Peyer's patch (tissue), 4 donors: ENCODE measurements around the gene USP30. TPM values are rescaled to one million over a fixed set of nuclear protein-coding genes. Genes with fewer than 3 reads are reported as not detected.
A peak's percentile ranks its signal among the peaks of the same experiment; 100 is the strongest.
"Not testable (repeated sequence)": the region's sequence is repeated elsewhere in the genome, so short reads cannot be mapped to it uniquely, and the experiment has no call there.

Experiments
- DNase-seq, 3 donors: peaks; one replicate each; pipeline ENCODE4 v3.0.0-alpha.2; 2017 to 2019
- H3K27ac ChIP-seq, 4 donors: fragments of 200-600 bp; sonication (generic); one replicate each; pipeline ENCODE4 v1.5.1; 2016 to 2019
- H3K27me3 ChIP-seq, 2 donors: fragments of 200-600 bp; sonication (generic); one replicate each; pipeline ENCODE4 v1.5.1; 2019
- H3K36me3 ChIP-seq, 3 donors: fragments of 200-600 bp; sonication (generic); one replicate each; pipeline ENCODE4 v1.5.1; 2016 to 2019
- H3K4me1 ChIP-seq, 4 donors: fragments of 200-600 bp; sonication (generic); one replicate each; pipeline ENCODE4 v1.5.1; 2016 to 2019
- H3K4me3 ChIP-seq, 4 donors: fragments of 200-600 bp; sonication (generic); 1 replicate in 3 of 4; 2 replicates in 1 of 4; pipeline ENCODE4 v1.5.1; 2016 to 2019; ENCODE audit warnings: mild to moderate bottlenecking in 1 of 4
- H3K9me3 ChIP-seq, 4 donors: fragments of 200-600 bp; sonication (generic); one replicate each; pipeline ENCODE4 v1.5.1; 2016 to 2019; ENCODE audit warnings: mild to moderate bottlenecking in 1 of 4
- POLR2A ChIP-seq, 2 donors: fragments of 450-650 bp; IDR thresholded peaks; one replicate each; pipeline ENCODE4 v1.5.1; 2017; ENCODE audit warnings: antibody characterized with exemption in 2 of 2, mild to moderate bottlenecking in 2 of 2, moderate library complexity in 2 of 2
- total RNA-seq, 4 donors: library from RNA; depleted of rRNA; stranded (reverse); fragments of >200 nt; gene quantifications; one replicate each; pipeline ENCODE4 v1.1.0, GENCODE V29; 2016
- TF ChIP-seq, protein P1 (sequence below), 6 experiments: fragments of 450-650 bp in 4 of 6; fragments of 200-600 bp in 2 of 6; sonication (generic) in 1 of 6; IDR thresholded peaks; one replicate each; pipeline ENCODE4 v1.5.1; 2017 to 2019; ENCODE audit warnings: antibody characterized with exemption in 6 of 6, mild to moderate bottlenecking in 3 of 6, moderate library complexity in 1 of 6

Gene USP30
- total RNA-seq, 4 donors from 2014 or later = 7.4 to 45.4 (median 34.5) TPM

GRCh38 chr12:109052097-109052413, 321 bp upstream of the USP30 start:
- Histone ChIP-seq H3K36me3 (no peaks in the 10 kb centered on the region), H3K9me3 (no peaks in the 10 kb centered on the region), H3K4me1 (peaks cover 0 to 14% (median 0%) of the 10 kb centered on the region in 4 donors), H3K27ac (peak overlapping the region; percentile 85 to 94 (median 88)), H3K27me3 (no peaks in the 10 kb centered on the region), H3K4me3 (peak overlapping the region; percentile 61 to 97 (median 83))
- DNase-seq = no peak
- TF ChIP-seq POLR2A (IDR thresholded peaks at IDR 0.05) = no peak
- TF ChIP-seq, protein P1, sequence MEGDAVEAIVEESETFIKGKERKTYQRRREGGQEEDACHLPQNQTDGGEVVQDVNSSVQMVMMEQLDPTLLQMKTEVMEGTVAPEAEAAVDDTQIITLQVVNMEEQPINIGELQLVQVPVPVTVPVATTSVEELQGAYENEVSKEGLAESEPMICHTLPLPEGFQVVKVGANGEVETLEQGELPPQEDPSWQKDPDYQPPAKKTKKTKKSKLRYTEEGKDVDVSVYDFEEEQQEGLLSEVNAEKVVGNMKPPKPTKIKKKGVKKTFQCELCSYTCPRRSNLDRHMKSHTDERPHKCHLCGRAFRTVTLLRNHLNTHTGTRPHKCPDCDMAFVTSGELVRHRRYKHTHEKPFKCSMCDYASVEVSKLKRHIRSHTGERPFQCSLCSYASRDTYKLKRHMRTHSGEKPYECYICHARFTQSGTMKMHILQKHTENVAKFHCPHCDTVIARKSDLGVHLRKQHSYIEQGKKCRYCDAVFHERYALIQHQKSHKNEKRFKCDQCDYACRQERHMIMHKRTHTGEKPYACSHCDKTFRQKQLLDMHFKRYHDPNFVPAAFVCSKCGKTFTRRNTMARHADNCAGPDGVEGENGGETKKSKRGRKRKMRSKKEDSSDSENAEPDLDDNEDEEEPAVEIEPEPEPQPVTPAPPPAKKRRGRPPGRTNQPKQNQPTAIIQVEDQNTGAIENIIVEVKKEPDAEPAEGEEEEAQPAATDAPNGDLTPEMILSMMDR (IDR thresholded peaks at IDR 0.05) = no peak

DNA sequence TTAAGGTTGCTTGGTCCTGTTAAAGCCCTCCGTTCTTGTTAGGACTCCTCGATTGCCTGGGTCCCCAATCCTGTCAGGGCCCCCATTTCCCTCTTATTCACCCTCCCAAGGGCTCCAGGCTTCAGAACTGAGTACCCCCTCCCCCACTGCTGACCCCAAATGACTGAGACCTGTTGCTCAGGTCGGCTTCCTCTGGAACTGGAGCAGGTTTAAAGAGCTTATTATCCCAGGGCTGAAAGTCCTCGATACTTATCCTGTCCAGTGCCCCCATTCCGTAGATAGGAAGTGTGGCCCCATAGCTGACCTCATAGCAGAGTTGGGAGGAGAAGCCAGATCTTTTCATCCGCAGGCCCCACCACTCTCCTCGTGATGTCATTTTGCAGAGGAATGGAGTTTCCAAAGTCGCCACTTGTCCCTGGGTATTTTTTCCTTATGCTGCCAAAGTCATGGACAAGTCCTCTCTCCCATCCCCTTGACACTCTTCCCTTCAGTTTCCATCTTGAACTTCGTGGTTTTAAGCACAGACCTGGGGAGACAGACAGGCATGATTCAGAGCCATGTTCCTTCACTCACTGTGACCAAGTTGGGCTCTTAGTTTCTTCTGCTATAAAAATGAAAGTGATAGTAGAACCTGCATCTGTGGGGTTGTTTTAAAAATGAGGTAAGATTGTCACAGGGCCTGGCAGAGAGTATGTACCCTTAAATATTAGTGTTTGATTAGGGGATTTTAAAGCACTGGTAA, 1.2 kb downstream of the USP30 start:
- Histone ChIP-seq H3K4me1 (peaks cover 0 to 14% (median 0%) of the 10 kb centered on the region in 4 donors), H3K4me3 (peak overlapping the region; percentile 61 to 97 (median 83)), H3K36me3 (peaks cover 0 to 9% (median 0%) of the 10 kb centered on the region in 3 donors), H3K27me3 (no peaks in the 10 kb centered on the region), H3K27ac (peak overlapping the region; percentile 85 to 94 (median 88)), H3K9me3 (no peaks in the 10 kb centered on the region)
- DNase-seq = no peak
- TF ChIP-seq POLR2A (IDR thresholded peaks at IDR 0.05) = peak in 1 of 2 donors; percentile 32
- TF ChIP-seq, protein P1 (IDR thresholded peaks at IDR 0.05) = no peak

- peaks cover 0 to 14% (median 0%) of the 10 kb centered on the region in 4 donors for H3K4me1 ChIP-seq
- H3K9me3 ChIP-seq, H3K27me3 ChIP-seq, DNase-seq: not testable (repeated sequence)
- peak overlapping the region in 3 of 4 donors; percentile 61 to 97 (median 71) for H3K4me3 ChIP-seq
- peak overlapping the region; percentile 85 to 94 (median 88) for H3K27ac ChIP-seq
- peaks cover 0 to 15% (median 0%) of the 10 kb centered on the region in 3 donors for H3K36me3 ChIP-seq
Observed at GRCh38 chr12:109054124-109054513, 1.7 kb downstream of the USP30 start.

DNA sequence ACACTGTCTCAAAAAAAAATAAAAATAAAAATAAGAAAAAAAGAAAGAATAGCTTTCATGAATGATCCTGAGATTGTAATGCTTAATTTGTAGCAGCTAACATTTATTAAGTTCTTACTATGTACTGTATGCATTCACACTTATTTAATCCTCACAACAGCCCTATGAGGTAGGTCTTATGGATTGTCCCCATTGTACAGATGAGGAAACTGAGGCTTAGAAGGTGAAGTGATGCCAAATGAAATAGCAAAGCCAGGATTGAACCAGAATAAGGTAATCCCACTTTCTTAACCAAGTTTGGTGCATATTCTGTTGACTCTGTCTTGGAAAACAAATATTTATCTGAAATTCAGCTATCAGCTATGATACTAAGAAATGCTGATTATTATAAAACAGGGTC, 2.1 kb downstream of the USP30 start:
- Histone ChIP-seq H3K4me1 (peaks cover 0 to 14% (median 0%) of the 10 kb centered on the region in 4 donors), H3K36me3 (peaks cover 0 to 19% (median 0%) of the 10 kb centered on the region in 3 donors), H3K27me3 (no peaks in the 10 kb centered on the region), H3K27ac (peak overlapping the region; percentile 18 to 94 (median 87)), H3K9me3 (no peaks in the 10 kb centered on the region), H3K4me3 (peak overlapping the region in 1 of 4 donors; percentile 97)
- TF ChIP-seq, protein P1 (IDR thresholded peaks at IDR 0.05) = no peak
- TF ChIP-seq POLR2A (IDR thresholded peaks at IDR 0.05) = no peak
- DNase-seq = no peak

GRCh38 chr12:109056891-109057290, 4.5 kb downstream of the USP30 start:
- no peak overlapping the region for H3K4me3 ChIP-seq
- no peaks in the 10 kb centered on the region for H3K27me3 ChIP-seq
- no peak for DNase-seq
- TF ChIP-seq POLR2A (IDR thresholded peaks at IDR 0.05) = no peak
- TF ChIP-seq, protein P1 (IDR thresholded peaks at IDR 0.05) = no peak
- H3K36me3 ChIP-seq = peaks cover 0 to 34% (median 0%) of the 10 kb centered on the region in 3 donors
- no peaks in the 10 kb centered on the region for H3K9me3 ChIP-seq
- no peak overlapping the region for H3K27ac ChIP-seq
- peaks cover 0 to 13% (median 0%) of the 10 kb centered on the region in 4 donors for H3K4me1 ChIP-seq

DNA sequence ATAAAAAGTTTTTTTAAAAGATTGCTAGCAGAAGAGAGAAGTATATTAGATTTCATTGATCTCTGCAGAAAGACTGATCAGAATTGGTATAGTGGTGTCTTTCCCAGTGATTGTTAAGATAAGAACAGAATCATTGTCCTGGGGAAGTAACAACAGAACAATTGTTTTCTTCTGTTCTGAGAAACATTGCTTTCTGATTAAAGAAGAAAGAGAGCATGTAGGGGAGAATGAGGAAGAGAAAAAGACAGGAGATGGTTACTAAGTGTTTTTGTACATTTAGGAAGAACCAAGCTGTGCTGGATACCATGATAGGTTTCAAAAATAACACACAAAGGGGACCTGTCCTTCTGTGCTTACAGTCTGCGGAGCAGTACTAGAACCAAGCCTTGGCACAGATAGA, 5.0 kb downstream of the USP30 start:
- Histone ChIP-seq H3K36me3 (peaks cover 0 to 34% (median 0%) of the 10 kb centered on the region in 3 donors), H3K4me1 (peaks cover 0 to 10% (median 0%) of the 10 kb centered on the region in 4 donors), H3K27me3 (no peaks in the 10 kb centered on the region)

More for the DNA sequence above, 5.0 kb downstream of the USP30 start:
- no peaks in the 10 kb centered on the region for H3K9me3 ChIP-seq
- no peak for DNase-seq
- H3K27ac ChIP-seq = no peak overlapping the region
- no peak overlapping the region for H3K4me3 ChIP-seq
- TF ChIP-seq, protein P1 (IDR thresholded peaks at IDR 0.05) = no peak
- TF ChIP-seq POLR2A (IDR thresholded peaks at IDR 0.05) = no peak
